Uterus (tissue), 4 donors: ENCODE measurements around the gene USP50. TPM values are rescaled to one million over a fixed set of nuclear protein-coding genes. Genes with fewer than 3 reads are reported as not detected.
"Not testable (repeated sequence)": the region's sequence is repeated elsewhere in the genome, so short reads cannot be mapped to it uniquely, and the experiment has no call there.

Experiments
- DNase-seq, 2 donors: peaks; one replicate each; pipeline ENCODE4 v3.0.0-alpha.2; 2019 to 2020
- H3K27ac ChIP-seq, 2 donors: fragments of 200-600 bp; sonication (generic); 1 replicate in 1 of 2; 2 replicates in 1 of 2; pipeline ENCODE4 v1.5.1; 2016 to 2018
- H3K27me3 ChIP-seq, 2 donors: fragments of 200-600 bp; sonication (generic); one replicate each; pipeline ENCODE4 v1.5.1; 2018 to 2019; ENCODE audit warnings: control low read depth in 1 of 2
- H3K36me3 ChIP-seq, 2 donors: fragments of 200-600 bp; sonication (generic); one replicate each; pipeline ENCODE4 v1.5.1; 2019; ENCODE audit warnings: control low read depth in 1 of 2
- H3K4me1 ChIP-seq, 2 donors: fragments of 200-600 bp; sonication (generic); one replicate each; pipeline ENCODE4 v1.5.1; 2018 to 2019; ENCODE audit warnings: control low read depth in 1 of 2
- H3K4me3 ChIP-seq, 2 donors: fragments of 200-600 bp; sonication (generic); 1 replicate in 1 of 2; 2 replicates in 1 of 2; pipeline ENCODE4 v1.5.1; 2018 to 2019; ENCODE audit warnings: mild to moderate bottlenecking in 1 of 2
- H3K9me3 ChIP-seq, 2 donors: fragments of 200-600 bp; sonication (generic); one replicate each; pipeline ENCODE4 v1.5.1; 2019; ENCODE audit warnings: control low read depth in 1 of 2
- CTCF ChIP-seq, 4 experiments: fragments of 200-600 bp in 2 of 4; fragments of 450-650 bp in 2 of 4; sonication (generic) in 2 of 4; IDR thresholded peaks; one replicate each; pipeline ENCODE4 v1.5.1; 2016 to 2019; ENCODE audit warnings: antibody characterized with exemption in 4 of 4, mild to moderate bottlenecking in 2 of 4, moderate library complexity in 1 of 4
- POLR2A ChIP-seq, 2 donors: fragments of 450-650 bp; IDR thresholded peaks; one replicate each; pipeline ENCODE4 v1.6.1; 2016; ENCODE audit warnings: antibody characterized with exemption in 2 of 2, mild to moderate bottlenecking in 1 of 2, moderate library complexity in 1 of 2
- intact Hi-C: fragments of 100-400 bp; cut with DNase I; formaldehyde crosslinking; loops from one replicate; pipeline ENCODE4 v1.15.1; 2023; ENCODE audit warnings: low total_unique reads
- total RNA-seq, 4 donors: library from RNA; depleted of rRNA in 3 of 4; stranded (reverse); fragments of >200 nt in 3 of 4; gene quantifications; one replicate each; pipeline versions ENCODE4 v1.1.0 to v1.2.4, GENCODE V29; 2014 to 2023
- donor health status: DM: yes; HTN: yes; CAD: no.

Gene USP50
- total RNA-seq, 4 donors from 2014 or later: 2.0 to 2.8 TPM; not detected in 2

- no peaks in the 10 kb centered on the region for H3K9me3 ChIP-seq
- no peaks in the 10 kb centered on the region for H3K36me3 ChIP-seq
- intact Hi-C loops: no loop called here
- H3K4me3 ChIP-seq: no peak overlapping the region
- no peaks in the 10 kb centered on the region for H3K4me1 ChIP-seq
- TF ChIP-seq POLR2A (IDR thresholded peaks at IDR 0.05) (no peak), CTCF (IDR thresholded peaks at IDR 0.05) (no peak)
- no peak overlapping the region for H3K27ac ChIP-seq
- DNase-seq: no peak
- H3K27me3 ChIP-seq: no peaks in the 10 kb centered on the region
These were observed 40.3 kb downstream of the USP50 start for GRCh38 chr15:50506121-50506520.

GRCh38 chr15:50505656-50506055 is 40.8 kb downstream of the USP50 start:
- H3K36me3 ChIP-seq, H3K27ac ChIP-seq, H3K4me1 ChIP-seq, H3K27me3 ChIP-seq, DNase-seq, intact Hi-C loops, H3K9me3 ChIP-seq, H3K4me3 ChIP-seq: not testable (repeated sequence)

- no peak for DNase-seq
- no peaks in the 10 kb centered on the region for H3K4me1 ChIP-seq
- TF ChIP-seq CTCF (IDR thresholded peaks at IDR 0.05) (no peak), POLR2A (IDR thresholded peaks at IDR 0.05) (no peak)
- no peaks in the 10 kb centered on the region for H3K36me3 ChIP-seq
- H3K4me3 ChIP-seq: no peak overlapping the region
- intact Hi-C loops: no loop called here
- H3K27me3 ChIP-seq: no peaks in the 10 kb centered on the region
- H3K27ac ChIP-seq: no peak overlapping the region
- no peaks in the 10 kb centered on the region for H3K9me3 ChIP-seq
These were observed 43.3 kb downstream of the USP50 start for GRCh38 chr15:50503144-50503543.

- intact Hi-C loops: no loop called here
- Histone ChIP-seq H3K27me3 (no peaks in the 10 kb centered on the region), H3K9me3 (no peaks in the 10 kb centered on the region), H3K27ac (no peak overlapping the region), H3K4me1 (no peaks in the 10 kb centered on the region), H3K4me3 (no peak overlapping the region), H3K36me3 (no peaks in the 10 kb centered on the region)
- DNase-seq: no peak
- TF ChIP-seq CTCF (IDR thresholded peaks at IDR 0.05): no peak
- TF ChIP-seq POLR2A (IDR thresholded peaks at IDR 0.05): no peak
These were observed 44.7 kb downstream of the USP50 start for GRCh38 chr15:50501815-50502214.

GRCh38 chr15:50500352-50500751 is 46.1 kb downstream of the USP50 start:
- H3K36me3 ChIP-seq: no peaks in the 10 kb centered on the region

More at GRCh38 chr15:50500352-50500751, 46.1 kb downstream of the USP50 start:
- H3K9me3 ChIP-seq: no peaks in the 10 kb centered on the region
- no peaks in the 10 kb centered on the region for H3K27me3 ChIP-seq
- no peak for DNase-seq
- no peaks in the 10 kb centered on the region for H3K4me1 ChIP-seq
- no peak for TF ChIP-seq CTCF (IDR thresholded peaks at IDR 0.05)
- no peak for TF ChIP-seq POLR2A (IDR thresholded peaks at IDR 0.05)
- H3K27ac ChIP-seq: no peak overlapping the region
- H3K4me3 ChIP-seq: no peak overlapping the region
- intact Hi-C loops: no loop called here
